ENCODE data around the gene OR52I1.

Gene OR52I1

DNA sequence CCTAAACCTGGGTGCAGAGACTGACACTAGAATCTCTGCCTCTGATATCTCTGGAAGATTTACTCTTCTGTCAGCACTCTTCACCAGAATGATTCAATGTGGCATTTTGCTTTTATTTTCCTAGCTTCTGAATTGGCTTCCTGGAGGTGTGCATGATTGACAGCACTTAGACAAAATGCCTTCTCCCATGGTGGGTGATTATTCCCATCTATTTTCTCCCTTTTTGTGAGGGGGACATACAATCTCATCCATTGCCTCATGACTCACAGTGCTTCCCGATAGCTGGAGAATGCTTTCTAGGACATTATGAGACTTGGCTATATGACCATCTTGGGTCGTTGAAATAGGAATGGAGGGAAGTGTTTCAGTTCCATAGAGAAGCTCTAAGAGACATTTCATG lies 18.1 kb downstream of the OR52I1 start:
- DNase-seq (ENCODE audit: low read depth in 1 of 2, low spot score in 1 of 2): no peak

DNA sequence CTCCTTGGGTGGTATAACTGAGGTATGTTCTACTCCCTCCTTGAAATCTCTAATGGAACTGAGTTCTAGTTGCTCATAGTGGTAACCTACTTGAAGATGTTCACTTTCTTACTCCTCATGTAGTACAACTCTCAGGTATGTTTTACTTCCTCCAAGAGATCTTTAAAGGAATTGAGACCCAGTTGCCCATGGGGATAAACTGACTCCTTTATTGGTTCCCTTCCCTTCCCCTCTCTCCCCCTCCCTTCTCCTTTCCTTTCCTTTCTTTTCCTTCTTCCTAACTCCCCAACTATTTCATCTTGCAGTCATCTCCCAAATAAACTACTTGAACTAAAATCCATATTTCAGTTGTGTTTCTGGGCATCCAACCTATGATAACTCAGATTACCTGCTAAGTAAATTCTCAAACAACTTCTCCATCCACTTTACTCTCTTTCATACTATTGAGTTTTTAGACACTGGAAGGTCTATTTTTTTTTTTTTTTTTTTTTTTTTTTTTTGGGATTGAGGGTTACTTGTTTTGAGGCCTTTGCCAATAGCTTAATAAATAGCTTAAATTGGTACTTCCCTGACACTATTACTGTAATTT lies 22.1 kb downstream of the OR52I1 start:
- DNase-seq (ENCODE audit: low read depth in 1 of 2, low spot score in 1 of 2): no peak

- no peak for DNase-seq (ENCODE audit: low read depth in 1 of 2, low spot score in 1 of 2)
Measured at GRCh38 chr11:4619514-4619913, 25.7 kb downstream of the OR52I1 start.

GRCh38 chr11:4626207-4627099 lies 32.6 kb downstream of the OR52I1 start:
- DNase-seq (ENCODE audit: low read depth in 1 of 2, low spot score in 1 of 2): no peak

DNA sequence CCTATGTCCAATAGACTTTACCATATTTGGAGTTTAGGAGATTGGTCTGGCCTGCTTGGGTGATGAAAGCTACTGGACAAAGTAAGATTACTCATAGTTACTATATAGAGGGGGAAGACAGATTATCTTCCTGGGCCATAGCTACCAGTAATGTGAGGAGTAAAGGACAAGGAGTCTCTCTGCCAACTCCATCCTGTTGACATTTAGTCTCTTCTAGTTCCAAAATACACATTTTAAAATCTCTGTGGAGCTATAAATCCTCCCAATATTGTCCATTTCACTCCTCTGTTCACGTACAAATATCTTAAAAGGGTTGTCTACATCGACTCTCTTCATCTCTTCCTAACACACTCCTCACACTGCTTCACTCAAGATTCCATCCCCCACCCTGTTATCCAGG lies 42.3 kb downstream of the OR52I1 start:
- DNase-seq (ENCODE audit: low read depth in 1 of 2, low spot score in 1 of 2): no peak

- DNase-seq (ENCODE audit: low read depth in 1 of 2, low spot score in 1 of 2): peak; percentile 26 to 43
Measured at GRCh38 chr11:4636962-4637661, 43.3 kb downstream of the OR52I1 start, which contains the start of gene OR51D1. TSS of gene OR51D1 (plus strand) at chr11:4637477. CDS start at chr11:4639791, 2,314 bp downstream.

DNA sequence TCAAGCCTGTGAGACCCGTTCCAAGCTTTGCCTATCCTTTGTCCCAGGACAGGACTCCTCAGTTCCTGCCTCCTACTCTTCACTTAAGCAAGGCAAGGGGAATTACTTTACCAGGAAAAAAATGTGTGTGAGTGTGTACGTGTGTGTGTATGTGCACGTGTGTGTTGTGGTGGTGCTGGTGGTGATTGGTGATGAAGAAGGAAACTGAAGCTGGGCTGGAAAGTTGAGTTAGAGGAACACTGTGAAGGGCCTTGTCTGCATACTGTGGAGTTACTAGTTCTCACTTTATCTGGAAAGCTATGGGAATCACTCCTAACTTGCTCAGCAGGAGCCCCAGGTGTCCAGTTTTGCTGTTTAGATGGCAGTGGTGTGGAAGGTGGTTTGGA lies 43.8 kb downstream of the OR52I1 start:
- no peak for DNase-seq (ENCODE audit: low read depth in 1 of 2, low spot score in 1 of 2)

DNA sequence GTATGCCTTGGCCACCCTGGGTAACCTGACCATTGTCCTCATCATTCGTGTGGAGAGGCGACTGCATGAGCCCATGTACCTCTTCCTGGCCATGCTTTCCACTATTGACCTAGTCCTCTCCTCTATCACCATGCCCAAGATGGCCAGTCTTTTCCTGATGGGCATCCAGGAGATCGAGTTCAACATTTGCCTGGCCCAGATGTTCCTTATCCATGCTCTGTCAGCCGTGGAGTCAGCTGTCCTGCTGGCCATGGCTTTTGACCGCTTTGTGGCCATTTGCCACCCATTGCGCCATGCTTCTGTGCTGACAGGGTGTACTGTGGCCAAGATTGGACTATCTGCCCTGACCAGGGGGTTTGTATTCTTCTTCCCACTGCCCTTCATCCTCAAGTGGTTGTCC lies 46.1 kb downstream of the OR52I1 start:
- DNase-seq (ENCODE audit: low read depth in 1 of 2, low spot score in 1 of 2): no peak

DNA sequence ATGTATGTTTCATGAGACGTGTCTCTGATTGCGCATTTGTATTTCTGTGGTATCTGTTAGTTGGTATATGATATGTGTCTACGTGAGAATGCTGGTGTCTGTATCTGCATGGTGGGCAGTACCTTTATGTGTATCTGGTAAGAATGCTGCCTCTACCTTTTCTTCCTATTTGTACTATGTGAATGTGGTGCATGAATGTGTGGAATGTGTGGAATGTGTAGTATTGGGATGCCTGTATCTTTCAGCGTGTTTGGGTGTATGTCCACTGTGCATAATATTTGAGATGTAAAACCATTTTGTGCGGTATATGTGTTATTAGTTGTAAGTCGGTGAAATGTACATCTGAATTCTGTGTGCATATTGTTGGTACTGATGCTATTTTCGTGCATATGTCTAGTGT lies 47.7 kb downstream of the OR52I1 start:
- DNase-seq (ENCODE audit: low read depth in 1 of 2, low spot score in 1 of 2): no peak

- DNase-seq (ENCODE audit: low read depth in 1 of 2, low spot score in 1 of 2): no peak
Measured at GRCh38 chr11:4642043-4642442, 48.2 kb downstream of the OR52I1 start.

- no peak for DNase-seq (ENCODE audit: low read depth in 1 of 2, low spot score in 1 of 2)
Measured at GRCh38 chr11:4643076-4643475, 49.2 kb downstream of the OR52I1 start.

- DNase-seq (ENCODE audit: low read depth in 1 of 2, low spot score in 1 of 2): no peak
Measured at GRCh38 chr11:4643682-4644081, 49.8 kb downstream of the OR52I1 start, which contains the start of gene OR51E1. TSS of gene OR51E1 (plus strand) at chr11:4643982. CDS start at chr11:4652527, 8,545 bp downstream.

GRCh38 chr11:4644233-4644632 lies 50.4 kb downstream of the OR52I1 start:
- no peak for DNase-seq (ENCODE audit: low read depth in 1 of 2, low spot score in 1 of 2)
